ENCODE results near the gene TNFAIP8L3.

DNA sequence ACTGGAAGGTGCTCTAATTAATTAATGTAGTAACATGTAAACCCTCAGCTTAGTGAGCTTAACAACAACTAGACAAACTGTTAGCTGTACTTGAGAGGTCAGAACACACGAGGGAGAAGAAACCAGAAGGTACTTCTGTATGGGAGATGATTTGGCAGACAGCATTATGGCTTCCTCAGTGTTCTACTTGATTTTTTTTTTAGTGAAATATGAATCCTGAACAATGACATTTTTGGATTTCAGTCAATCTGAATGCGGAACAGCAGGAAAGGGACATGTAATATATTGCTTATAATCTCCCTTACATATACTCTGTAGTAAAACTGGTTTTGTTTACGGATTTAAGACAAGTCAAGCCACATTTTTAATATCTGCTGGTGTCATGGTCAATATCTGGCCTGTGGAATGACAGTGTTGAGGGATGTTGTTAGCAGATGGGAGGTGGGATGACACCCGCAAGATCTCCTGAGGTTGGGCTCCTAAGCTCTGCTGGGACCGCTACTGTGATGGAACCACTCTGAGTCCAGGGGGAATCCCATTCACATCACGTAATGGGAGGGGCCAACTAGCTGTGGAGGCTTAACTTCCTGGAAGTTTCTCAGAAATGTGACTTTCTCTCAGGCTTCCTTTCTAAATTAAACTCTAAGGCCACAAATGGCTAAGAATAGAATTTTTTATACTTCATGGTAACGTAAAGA lies 18.7 kb downstream of the TNFAIP8L3 start:
- TF ChIP-seq, protein P1, sequence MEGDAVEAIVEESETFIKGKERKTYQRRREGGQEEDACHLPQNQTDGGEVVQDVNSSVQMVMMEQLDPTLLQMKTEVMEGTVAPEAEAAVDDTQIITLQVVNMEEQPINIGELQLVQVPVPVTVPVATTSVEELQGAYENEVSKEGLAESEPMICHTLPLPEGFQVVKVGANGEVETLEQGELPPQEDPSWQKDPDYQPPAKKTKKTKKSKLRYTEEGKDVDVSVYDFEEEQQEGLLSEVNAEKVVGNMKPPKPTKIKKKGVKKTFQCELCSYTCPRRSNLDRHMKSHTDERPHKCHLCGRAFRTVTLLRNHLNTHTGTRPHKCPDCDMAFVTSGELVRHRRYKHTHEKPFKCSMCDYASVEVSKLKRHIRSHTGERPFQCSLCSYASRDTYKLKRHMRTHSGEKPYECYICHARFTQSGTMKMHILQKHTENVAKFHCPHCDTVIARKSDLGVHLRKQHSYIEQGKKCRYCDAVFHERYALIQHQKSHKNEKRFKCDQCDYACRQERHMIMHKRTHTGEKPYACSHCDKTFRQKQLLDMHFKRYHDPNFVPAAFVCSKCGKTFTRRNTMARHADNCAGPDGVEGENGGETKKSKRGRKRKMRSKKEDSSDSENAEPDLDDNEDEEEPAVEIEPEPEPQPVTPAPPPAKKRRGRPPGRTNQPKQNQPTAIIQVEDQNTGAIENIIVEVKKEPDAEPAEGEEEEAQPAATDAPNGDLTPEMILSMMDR (IDR thresholded peaks at IDR 0.05; ENCODE audit: insufficient read depth, low read length, poor library complexity, severe bottlenecking): no peak
- no peak for TF ChIP-seq EZH2phosphoT487 (conservative IDR thresholded peaks at IDR 0.05; ENCODE audit: low read length)

Data from SU-DHL-6 (cell line).